Metanephros (tissue), 1 donor: Measurements from ENCODE around the gene ENTPD8. TPM values are rescaled to one million over a fixed set of nuclear protein-coding genes. Genes with fewer than 3 reads are reported as not detected.

Source experiments
- total RNA-seq: library from RNA; depleted of rRNA; stranded (reverse); fragments of >200 nt; gene quantifications from one replicate; pipeline ENCODE4 v1.2.3, GENCODE V29; 2014

The ENTPD8 gene, protein sequence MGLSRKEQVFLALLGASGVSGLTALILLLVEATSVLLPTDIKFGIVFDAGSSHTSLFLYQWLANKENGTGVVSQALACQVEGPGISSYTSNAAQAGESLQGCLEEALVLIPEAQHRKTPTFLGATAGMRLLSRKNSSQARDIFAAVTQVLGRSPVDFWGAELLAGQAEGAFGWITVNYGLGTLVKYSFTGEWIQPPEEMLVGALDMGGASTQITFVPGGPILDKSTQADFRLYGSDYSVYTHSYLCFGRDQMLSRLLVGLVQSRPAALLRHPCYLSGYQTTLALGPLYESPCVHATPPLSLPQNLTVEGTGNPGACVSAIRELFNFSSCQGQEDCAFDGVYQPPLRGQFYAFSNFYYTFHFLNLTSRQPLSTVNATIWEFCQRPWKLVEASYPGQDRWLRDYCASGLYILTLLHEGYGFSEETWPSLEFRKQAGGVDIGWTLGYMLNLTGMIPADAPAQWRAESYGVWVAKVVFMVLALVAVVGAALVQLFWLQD
- total RNA-seq: 1.1 TPM

GRCh38 chr9:137441289-137441934 lies at the start of gene ENTPD8:
TSS of gene ENTPD8 (minus strand) at chr9:137441357. CDS start at chr9:137438285, 3,072 bp downstream.

GRCh38 chr9:137459152-137459600 lies 18.0 kb upstream of the ENTPD8 start, which contains the start of gene NSMF:
TSS of gene NSMF (minus strand) at chr9:137459334. CDS start at chr9:137459102, 232 bp downstream.

GRCh38 chr9:137422604-137423513 lies 18.3 kb downstream of the ENTPD8 start, which contains the start of the genes EXD3 and NOXA1:
TSS of gene EXD3 (minus strand) at chr9:137423162. CDS start at chr9:137395357, 27,805 bp downstream.
TSS of gene NOXA1 (plus strand) at chr9:137423393. CDS start at chr9:137423530, 137 bp downstream.

Other genes with a start within 250 kb of the ENTPD8 start
- 8.2 TPM for gene TPRN, start 240.6 kb downstream of the ENTPD8 start, total RNA-seq
- gene TMEM203, start 235.7 kb downstream of the ENTPD8 start, total RNA-seq: 32.5 TPM
- 10.3 TPM for gene NDOR1, start 235.7 kb downstream of the ENTPD8 start, total RNA-seq
- 4.1 TPM for gene RNF208, start 219.1 kb downstream of the ENTPD8 start, total RNA-seq
- 0.76 TPM for gene CYSRT1, start 216.2 kb downstream of the ENTPD8 start, total RNA-seq
- 0.70 TPM for gene RNF224, start 213.9 kb downstream of the ENTPD8 start, total RNA-seq
- gene SLC34A3, start 210.5 kb downstream of the ENTPD8 start, total RNA-seq: 3.0 TPM
- gene TUBB4B, start 200.1 kb downstream of the ENTPD8 start, total RNA-seq: 172 TPM
- not detected for gene STPG3, start 190.1 kb downstream of the ENTPD8 start, total RNA-seq
- 48.3 TPM for gene NELFB, start 186.0 kb downstream of the ENTPD8 start, total RNA-seq
- 12.5 TPM for gene TOR4A, start 163.6 kb downstream of the ENTPD8 start, total RNA-seq
- gene NRARP, start 139.1 kb downstream of the ENTPD8 start, total RNA-seq: 10.1 TPM
- 32.1 TPM for gene EXD3, start 18.2 kb downstream of the ENTPD8 start, total RNA-seq
- 5.3 TPM for gene NOXA1, start 18.0 kb downstream of the ENTPD8 start, total RNA-seq
- gene NSMF, start 18.0 kb upstream of the ENTPD8 start, total RNA-seq: 27.0 TPM
- gene PNPLA7, start 109.0 kb upstream of the ENTPD8 start, total RNA-seq: 4.3 TPM
- gene MRPL41, start 110.5 kb upstream of the ENTPD8 start, total RNA-seq: 33.3 TPM
- 34.1 TPM for gene DPH7, start 137.6 kb upstream of the ENTPD8 start, total RNA-seq
- 12.1 TPM for gene ZMYND19, start 149.2 kb upstream of the ENTPD8 start, total RNA-seq
- 39.9 TPM for gene ARRDC1, start 164.3 kb upstream of the ENTPD8 start, total RNA-seq
- 96.8 TPM for gene EHMT1, start 177.6 kb upstream of the ENTPD8 start, total RNA-seq